GM21723 (cell line): ENCODE data around the gene GUK1.
A peak's percentile ranks its signal among the peaks of the same experiment; 100 is the strongest.
"Not testable (repeated sequence)": the region's sequence is repeated elsewhere in the genome, so short reads cannot be mapped to it uniquely, and the experiment has no call there.

ENCODE experiments used
- ATAC-seq: cut with Tn5 transposase; IDR thresholded peaks from one replicate; pipeline ENCODE4 v1.9.1; 2021; ENCODE audit warnings: mild to moderate bottlenecking, moderate library complexity; ENCODE audit not compliant: unreplicated experiment

The GUK1 gene

GRCh38 chr1:228161866-228162265 lies 21.8 kb downstream of the GUK1 start:
- ATAC-seq: no peak

- no peak for ATAC-seq
These were observed 22.4 kb downstream of the GUK1 start for GRCh38 chr1:228162286-228163006.

- no peak for ATAC-seq
These were observed 23.1 kb downstream of the GUK1 start for GRCh38 chr1:228163007-228163753.

- no peak for ATAC-seq
These were observed 23.9 kb downstream of the GUK1 start for GRCh38 chr1:228163776-228164519.

GRCh38 chr1:228164561-228165371 lies 24.7 kb downstream of the GUK1 start:
- ATAC-seq: peak; percentile 4

- ATAC-seq: peak; percentile 79
These were observed 25.5 kb downstream of the GUK1 start, which contains the start of gene IBA57 for GRCh38 chr1:228165372-228166169. Gene IBA57, plus strand, starts transcription at chr1:228165804. Its CDS starts 13 bp downstream, at chr1:228165817.

- ATAC-seq: peak; percentile 35
These were observed 26.3 kb downstream of the GUK1 start for GRCh38 chr1:228166170-228166936.

GRCh38 chr1:228168563-228169270 lies 28.6 kb downstream of the GUK1 start:
- no peak for ATAC-seq

GRCh38 chr1:228169345-228169744 lies 29.3 kb downstream of the GUK1 start:
- ATAC-seq: no peak

GRCh38 chr1:228170666-228171065 lies 30.6 kb downstream of the GUK1 start:
- no peak for ATAC-seq

- no peak for ATAC-seq
These were observed 31.3 kb downstream of the GUK1 start for GRCh38 chr1:228171221-228171891.

GRCh38 chr1:228172591-228173527 lies 32.8 kb downstream of the GUK1 start:
- no peak for ATAC-seq

- ATAC-seq: not testable (repeated sequence)
These were observed 33.7 kb downstream of the GUK1 start for GRCh38 chr1:228173528-228174481.

- ATAC-seq: no peak
These were observed 34.6 kb downstream of the GUK1 start for GRCh38 chr1:228174482-228175315.
